ENCODE data around the gene PYGB.

DNA sequence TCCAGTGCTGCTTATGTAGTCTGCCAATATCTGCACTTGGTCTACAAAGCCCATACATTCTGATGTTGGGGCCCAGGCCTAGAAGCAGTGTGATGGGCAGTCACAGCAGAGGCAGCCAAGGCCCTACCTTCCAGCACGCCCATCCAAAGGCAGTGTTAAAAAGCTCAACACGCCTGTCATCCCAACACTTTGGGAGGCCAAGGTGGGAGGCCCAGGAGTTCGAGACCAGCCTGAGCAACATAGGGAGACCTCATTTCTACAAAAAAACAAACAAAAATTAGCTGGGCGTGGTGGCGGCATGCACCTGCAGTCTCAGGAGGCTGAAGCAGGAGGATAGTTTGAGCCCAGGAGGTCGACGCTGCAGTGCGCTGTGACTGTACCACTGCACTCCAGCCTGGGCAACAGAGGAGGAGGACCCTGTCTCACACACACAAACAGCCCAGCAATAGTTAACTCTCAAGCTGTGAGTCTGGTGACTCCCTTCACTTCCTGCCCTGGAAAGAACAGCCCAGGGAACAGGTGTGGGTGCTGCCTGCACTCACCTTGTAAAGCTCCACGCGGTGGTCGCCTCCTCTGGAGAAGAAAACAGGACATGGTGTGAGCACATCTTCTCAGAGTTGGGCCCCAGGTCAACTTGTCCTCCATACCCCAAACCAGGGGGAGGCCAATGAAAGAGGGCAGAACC is 68.8 kb downstream of the PYGB start:
- TF ChIP-seq, protein P1, sequence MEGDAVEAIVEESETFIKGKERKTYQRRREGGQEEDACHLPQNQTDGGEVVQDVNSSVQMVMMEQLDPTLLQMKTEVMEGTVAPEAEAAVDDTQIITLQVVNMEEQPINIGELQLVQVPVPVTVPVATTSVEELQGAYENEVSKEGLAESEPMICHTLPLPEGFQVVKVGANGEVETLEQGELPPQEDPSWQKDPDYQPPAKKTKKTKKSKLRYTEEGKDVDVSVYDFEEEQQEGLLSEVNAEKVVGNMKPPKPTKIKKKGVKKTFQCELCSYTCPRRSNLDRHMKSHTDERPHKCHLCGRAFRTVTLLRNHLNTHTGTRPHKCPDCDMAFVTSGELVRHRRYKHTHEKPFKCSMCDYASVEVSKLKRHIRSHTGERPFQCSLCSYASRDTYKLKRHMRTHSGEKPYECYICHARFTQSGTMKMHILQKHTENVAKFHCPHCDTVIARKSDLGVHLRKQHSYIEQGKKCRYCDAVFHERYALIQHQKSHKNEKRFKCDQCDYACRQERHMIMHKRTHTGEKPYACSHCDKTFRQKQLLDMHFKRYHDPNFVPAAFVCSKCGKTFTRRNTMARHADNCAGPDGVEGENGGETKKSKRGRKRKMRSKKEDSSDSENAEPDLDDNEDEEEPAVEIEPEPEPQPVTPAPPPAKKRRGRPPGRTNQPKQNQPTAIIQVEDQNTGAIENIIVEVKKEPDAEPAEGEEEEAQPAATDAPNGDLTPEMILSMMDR (IDR thresholded peaks at IDR 0.05): no peak
- TF ChIP-seq EZH2 (IDR thresholded peaks at IDR 0.05; ENCODE audit: borderline replicate concordance, insufficient read depth, low read depth, low read length, poor library complexity, severe bottlenecking): no peak

All from B cell (primary cell).